Upper lobe of right lung (tissue), 1 donor: Measurements from ENCODE around the gene ZNF763. TPM values are rescaled to one million over a fixed set of nuclear protein-coding genes. Genes with fewer than 3 reads are reported as not detected.

Experiments
- ATAC-seq: fragments of 200-7000 bp; cut with Tn5 transposase; one replicate; pipeline ENCODE4 v1.9.1; 2020; ENCODE audit warnings: mild to moderate bottlenecking, moderate library complexity
- DNase-seq: peaks from one replicate; pipeline ENCODE4 v3.0.0-alpha.2; 2020
- H3K27ac ChIP-seq: fragments of 200-600 bp; one replicate; pipeline ENCODE4 v1.8.0; 2022
- H3K27me3 ChIP-seq: fragments of 200-600 bp; one replicate; pipeline ENCODE4 v1.8.0; 2022; ENCODE audit warnings: mild to moderate bottlenecking
- H3K36me3 ChIP-seq: fragments of 200-600 bp; one replicate; pipeline ENCODE4 v1.8.0; 2022
- H3K4me1 ChIP-seq: fragments of 200-600 bp; one replicate; pipeline ENCODE4 v1.8.0; 2022
- H3K4me3 ChIP-seq: fragments of 200-600 bp; one replicate; pipeline ENCODE4 v1.8.0; 2022; ENCODE audit warnings: mild to moderate bottlenecking
- H3K9me3 ChIP-seq: fragments of 200-600 bp; one replicate; pipeline ENCODE4 v1.8.0; 2022
- CTCF ChIP-seq: fragments of 200-600 bp; IDR thresholded peaks from one replicate; pipeline ENCODE4 v1.8.0; 2022; ENCODE audit warnings: antibody characterized with exemption
- intact Hi-C: fragments of 100-400 bp; cut with DNase I; formaldehyde crosslinking; loops from one replicate; pipeline ENCODE4 v1.11.0; 2022
- total RNA-seq: library from RNA; stranded (reverse); fragmentation: NEBNext Ultra II Directional; extraction: Animal tissue kit (Norgen Biotek cat#: 25700); gene quantifications from one replicate; pipeline ENCODE4 v1.2.1, GENCODE V29; 2021
- donor health status: DM: no; HTN: yes; CAD: no; lungs with severe emphysema.

The ZNF763 gene
- total RNA-seq, 1 donor from 2014 or later, result 5.2 TPM

- ATAC-seq (no peak), DNase-seq (no peak)
- intact Hi-C loops, result no loop called here
- Histone ChIP-seq H3K36me3 (peaks cover 8% of the 10 kb centered on the region), H3K4me1 (no peaks in the 10 kb centered on the region), H3K27me3 (no peaks in the 10 kb centered on the region), H3K4me3 (no peak overlapping the region), H3K9me3 (peaks cover 29% of the 10 kb centered on the region), H3K27ac (no peak overlapping the region)
- TF ChIP-seq CTCF, result no peak
Measured at GRCh38 chr19:11979527-11979926, 14.7 kb downstream of the ZNF763 start.

GRCh38 chr19:11982526-11982925 lies 17.7 kb downstream of the ZNF763 start:
- Histone ChIP-seq H3K9me3 (peaks cover 29% of the 10 kb centered on the region), H3K4me3 (no peak overlapping the region), H3K4me1 (no peaks in the 10 kb centered on the region), H3K27me3 (no peaks in the 10 kb centered on the region), H3K36me3 (peaks cover 1% of the 10 kb centered on the region), H3K27ac (no peak overlapping the region)
- DNase-seq (no peak), ATAC-seq (no peak)
- intact Hi-C loops, result no loop called here
- no peak for TF ChIP-seq CTCF

- intact Hi-C loops, result no loop called here
- no peak for DNase-seq
Measured at GRCh38 chr19:11984986-11985385, 20.1 kb downstream of the ZNF763 start.

GRCh38 chr19:11986754-11987153 lies 21.9 kb downstream of the ZNF763 start:
- intact Hi-C loops, result no loop called here
- Histone ChIP-seq H3K4me3 (no peak overlapping the region), H3K36me3 (no peaks in the 10 kb centered on the region), H3K4me1 (no peaks in the 10 kb centered on the region), H3K9me3 (no peaks in the 10 kb centered on the region), H3K27me3 (no peaks in the 10 kb centered on the region), H3K27ac (no peak overlapping the region)
- ATAC-seq (no peak), DNase-seq (no peak)
- TF ChIP-seq CTCF, result no peak

More at GRCh38 chr19:11984986-11985385, 20.1 kb downstream of the ZNF763 start:
- TF ChIP-seq CTCF, result no peak
- H3K36me3 ChIP-seq, result no peaks in the 10 kb centered on the region
- no peaks in the 10 kb centered on the region for H3K4me1 ChIP-seq
- no peak overlapping the region for H3K27ac ChIP-seq
- no peak overlapping the region for H3K4me3 ChIP-seq
- H3K27me3 ChIP-seq, result no peaks in the 10 kb centered on the region
- no peak for ATAC-seq
- H3K9me3 ChIP-seq, result peaks cover 6% of the 10 kb centered on the region

- peak overlapping the region; percentile 86 for H3K27ac ChIP-seq
- no peak for TF ChIP-seq CTCF
- H3K9me3 ChIP-seq, result no peaks in the 10 kb centered on the region
Measured at GRCh38 chr19:11987405-11988281, 22.8 kb downstream of the ZNF763 start.

More at GRCh38 chr19:11987405-11988281, 22.8 kb downstream of the ZNF763 start:
- peak; percentile 100 for ATAC-seq
- Histone ChIP-seq H3K27me3 (no peaks in the 10 kb centered on the region), H3K4me1 (no peaks in the 10 kb centered on the region), H3K36me3 (no peaks in the 10 kb centered on the region), H3K4me3 (peak overlapping the region; percentile 97)
- peak; percentile 98 for DNase-seq
- intact Hi-C loops, result no loop called here
